Cardiac septum (tissue), 1 donor: ENCODE data around the gene CPHXL2. TPM values are rescaled to one million over a fixed set of nuclear protein-coding genes. Genes with fewer than 3 reads are reported as not detected.
A peak's percentile ranks its signal among the peaks of the same experiment; 100 is the strongest.

ENCODE experiments used
- DNase-seq: peaks from one replicate; pipeline ENCODE4 v3.0.0-alpha.2; 2020; ENCODE audit warnings: low spot score
- intact Hi-C: fragments of 100-400 bp; cut with DNase I; formaldehyde crosslinking; loops from one replicate; pipeline ENCODE4 v1.14.0; 2022
- long read RNA-seq: library from polyadenylated mRNA; unstranded; transcript quantifications from one replicate; pipeline ENCODE4 v2.0.0, GENCODE V29; 2021
- total RNA-seq: library from RNA; stranded (reverse); fragmentation: NEBNext Ultra II Directional; extraction: Animal tissue kit (Norgen Biotek cat#: 25700); gene quantifications from one replicate; pipeline ENCODE4 v1.2.1, GENCODE V29; 2021
- donor health status: DM: no; HTN: no; CAD: no.

Gene CPHXL2
- not detected for total RNA-seq
- long read RNA-seq = 0 reads

DNA sequence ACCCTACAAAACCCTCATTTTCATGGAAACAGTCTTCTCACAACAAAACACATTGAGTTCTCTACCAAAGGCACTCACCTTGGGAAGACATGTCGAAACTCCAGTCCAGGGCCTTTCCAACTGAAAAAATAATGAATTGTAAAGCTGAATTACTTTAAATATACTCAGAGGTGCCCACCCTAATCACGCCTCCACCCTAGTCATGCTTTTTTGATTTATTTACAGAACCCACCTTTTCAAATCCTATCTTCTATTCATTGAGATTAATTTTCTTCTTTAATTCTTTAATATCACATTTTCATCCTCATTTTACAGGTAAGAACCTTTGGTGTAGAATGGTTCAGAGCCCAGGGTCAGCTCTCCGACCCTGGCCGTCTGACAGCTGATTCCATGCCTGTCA is at the start of gene CPHXL2:
CPHXL2 (minus strand) TSS at position 101 of the 400 bp plus-strand sequence; CDS start at position 91, 10 bp downstream.
- intact Hi-C loops = no loop called here
- DNase-seq = no peak

DNA sequence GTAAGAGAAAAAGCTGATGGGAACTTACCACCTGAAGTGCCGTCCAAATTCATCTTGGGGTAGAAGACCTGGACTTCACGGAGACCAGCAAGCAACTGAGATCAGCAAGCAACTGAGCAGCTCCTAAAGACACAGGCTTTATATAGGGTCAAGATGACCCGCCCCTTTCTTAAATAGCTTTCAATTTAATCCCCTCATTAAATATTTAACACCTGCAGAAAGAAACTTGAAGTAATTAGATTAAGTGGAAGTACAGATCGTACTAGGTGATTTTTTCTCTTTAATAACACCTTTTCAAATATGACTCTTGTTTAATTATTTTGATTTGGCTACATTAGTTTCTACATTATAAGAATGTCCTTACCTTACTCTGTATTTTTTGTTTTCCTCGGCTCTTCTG is 49.6 kb upstream of the CPHXL2 start, which contains the start of gene CPHXL:
CPHXL (minus strand) TSS at position 101 of the 400 bp plus-strand sequence; CDS start at position 53, 48 bp downstream.
- intact Hi-C loops = no loop called here
- no peak for DNase-seq

DNA sequence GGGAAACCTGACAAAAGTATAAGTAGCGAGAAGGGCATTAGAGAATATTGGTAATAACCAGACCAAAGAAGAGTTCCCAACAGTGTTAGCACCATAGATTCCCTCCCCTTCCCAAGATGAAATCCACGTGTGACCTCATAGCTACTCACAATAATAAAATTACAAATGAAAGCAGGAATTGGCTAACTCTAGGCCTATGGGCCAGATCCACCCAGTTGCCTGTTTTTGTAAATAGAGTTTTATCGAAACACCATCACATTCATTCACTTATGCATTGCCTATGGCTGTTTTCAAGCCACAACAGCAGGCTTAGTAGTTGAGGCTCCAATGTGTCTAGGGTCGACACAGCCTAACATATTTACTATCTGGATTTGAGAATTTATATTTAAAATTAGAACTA is 41.6 kb upstream of the CPHXL2 start:
- no peak for DNase-seq
- intact Hi-C loops = loop anchor here (10.0 kb wide), 1 partner anchor 64 kb away; no protein-coding TSS in a partner anchor

DNA sequence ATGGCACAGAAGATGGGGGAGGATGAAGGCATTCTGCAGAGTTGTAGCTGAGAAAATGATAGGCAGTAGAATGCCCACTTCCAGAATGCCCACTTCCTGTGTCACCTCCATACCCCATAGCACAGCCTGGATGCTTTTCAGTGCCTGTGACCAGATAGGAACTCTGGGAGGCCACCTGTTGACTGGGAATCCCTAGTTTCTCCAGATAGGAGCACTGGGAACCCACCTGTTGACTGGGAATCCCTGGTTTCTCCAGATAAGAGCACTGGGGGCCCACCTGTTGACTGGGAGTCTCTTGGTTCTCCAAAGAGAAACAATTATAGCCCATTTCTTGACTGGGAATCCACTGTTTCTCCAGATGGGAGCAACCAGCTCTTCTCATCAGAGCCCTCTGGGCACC is 37.9 kb upstream of the CPHXL2 start:
- intact Hi-C loops = loop anchor here (10.0 kb wide), 1 partner anchor 60 kb away; no protein-coding TSS in a partner anchor
- DNase-seq = no peak

DNA sequence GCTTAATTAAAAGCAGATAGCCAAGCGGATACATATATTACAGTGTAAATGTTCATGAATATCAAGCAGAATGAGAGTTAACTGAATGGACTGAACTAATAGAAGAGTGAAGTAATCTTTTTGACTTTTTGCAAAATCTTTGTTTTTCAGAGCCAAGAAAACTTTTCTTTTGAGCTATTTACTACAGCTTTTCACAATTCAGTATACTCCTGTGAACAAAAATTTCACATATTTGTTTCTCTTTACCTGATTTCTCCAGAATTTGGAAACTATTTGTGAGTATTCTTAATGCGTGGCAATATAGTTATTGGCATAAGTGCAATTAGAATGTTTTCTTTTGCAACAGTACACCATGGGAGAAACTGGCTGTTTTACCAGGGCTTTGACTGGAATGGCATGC is 33.5 kb upstream of the CPHXL2 start:
- intact Hi-C loops = loop anchor here (10.0 kb wide), 1 partner anchor 56 kb away; no protein-coding TSS in a partner anchor
- no peak for DNase-seq

DNA sequence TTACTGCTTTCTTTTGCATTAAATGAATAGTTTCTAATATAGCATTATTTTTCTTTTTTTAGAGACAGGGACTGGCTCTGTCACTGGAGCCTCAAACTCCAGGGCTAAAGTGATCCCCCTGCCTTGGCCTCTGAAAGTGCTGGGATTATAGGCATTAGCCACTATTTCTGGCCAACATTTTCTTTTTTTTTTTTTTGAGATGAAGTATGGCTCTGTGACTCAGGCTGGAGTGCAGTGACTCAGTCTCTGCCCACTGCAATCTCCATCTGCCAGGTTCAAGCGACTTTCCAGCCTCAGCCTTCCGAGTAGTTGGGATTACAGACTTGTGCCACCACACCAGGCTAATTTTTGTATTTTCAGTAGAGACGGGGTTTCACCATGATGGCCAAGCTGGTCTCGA is 26.5 kb upstream of the CPHXL2 start:
- no peak for DNase-seq

DNA sequence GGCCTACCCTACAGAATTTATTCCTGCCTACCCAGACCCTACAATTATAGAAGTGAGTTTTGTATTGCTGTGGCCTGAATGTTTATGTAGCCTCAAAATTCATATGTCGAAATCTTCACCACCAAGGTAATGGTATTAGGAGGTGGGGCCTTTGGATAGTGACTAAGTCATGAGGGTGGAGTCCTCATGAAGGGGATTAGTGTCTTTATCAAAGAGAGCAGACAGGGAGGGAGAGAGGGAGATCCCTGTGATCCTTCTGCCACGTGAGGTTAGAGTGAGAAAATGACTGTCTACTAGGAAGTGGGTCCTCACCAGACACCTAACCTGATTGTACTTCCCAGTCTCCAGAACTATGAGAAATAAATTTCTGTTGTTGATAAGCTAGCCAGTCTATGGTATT is 25.4 kb upstream of the CPHXL2 start:
- DNase-seq = no peak
- intact Hi-C loops = no loop called here

More for the DNA sequence above, 26.5 kb upstream of the CPHXL2 start:
- intact Hi-C loops = no loop called here

DNA sequence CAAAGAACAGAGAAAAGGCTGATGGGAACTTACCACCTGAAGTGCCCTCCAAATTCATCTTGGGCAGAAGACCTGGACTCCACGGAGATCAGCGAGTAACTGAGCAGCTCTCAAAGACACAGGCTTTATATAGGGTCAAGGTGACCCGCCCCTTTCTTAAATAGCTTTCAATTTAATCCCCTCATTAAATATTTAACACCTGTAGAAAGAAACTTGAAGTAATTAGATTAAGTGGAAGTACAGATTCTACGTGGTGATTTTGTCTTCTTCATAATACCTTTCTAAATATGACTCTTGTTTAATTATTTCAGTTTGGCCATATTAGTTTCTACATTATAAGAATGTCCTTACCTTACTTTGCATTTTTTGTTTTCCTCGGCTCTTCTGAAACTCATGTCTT is 24.6 kb upstream of the CPHXL2 start, which contains the start of gene DUXB:
DUXB (minus strand) TSS at position 101 of the 400 bp plus-strand sequence; CDS start at position 58, 43 bp downstream.
- intact Hi-C loops = no loop called here
- no peak for DNase-seq

DNA sequence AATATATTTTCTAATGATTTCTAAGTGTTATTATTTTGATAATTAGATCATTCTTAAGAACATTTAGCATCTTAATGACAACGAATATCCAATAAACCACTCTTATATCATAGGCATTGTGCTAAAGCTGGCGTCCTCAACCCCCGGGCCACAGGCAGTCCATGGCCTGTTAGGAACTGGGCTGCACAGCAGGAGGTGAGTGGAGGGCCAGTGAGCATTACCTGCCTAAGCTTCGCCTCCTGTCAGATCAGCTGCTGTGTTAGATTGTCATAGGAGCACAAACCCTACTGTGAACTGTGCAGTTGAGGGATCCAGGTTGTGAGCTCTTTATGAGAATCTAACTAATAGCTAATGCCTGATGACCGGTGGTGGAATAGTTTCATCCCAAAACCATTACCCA is 20.8 kb upstream of the CPHXL2 start:
- no peak for DNase-seq
- intact Hi-C loops = no loop called here

DNA sequence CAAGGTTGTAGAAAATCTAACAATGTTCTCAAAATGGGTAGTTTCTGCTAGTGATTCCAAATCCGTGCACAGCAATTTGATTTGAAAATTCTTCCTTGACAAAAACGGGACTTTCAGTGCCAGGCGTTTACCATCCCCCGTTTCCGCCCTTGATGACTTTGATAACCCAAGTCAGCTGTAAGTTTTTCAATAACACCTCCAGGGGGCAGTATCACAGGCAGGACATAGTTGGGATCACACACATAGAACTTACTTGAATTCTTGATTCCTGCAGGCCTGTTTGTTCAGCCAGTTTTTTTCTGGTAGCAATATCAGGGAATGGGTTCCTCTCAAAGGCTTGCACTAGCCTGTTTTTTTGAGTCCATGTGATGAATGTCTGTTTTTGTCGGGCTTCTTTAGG is 18.9 kb upstream of the CPHXL2 start:
- intact Hi-C loops = no loop called here
- DNase-seq = no peak

DNA sequence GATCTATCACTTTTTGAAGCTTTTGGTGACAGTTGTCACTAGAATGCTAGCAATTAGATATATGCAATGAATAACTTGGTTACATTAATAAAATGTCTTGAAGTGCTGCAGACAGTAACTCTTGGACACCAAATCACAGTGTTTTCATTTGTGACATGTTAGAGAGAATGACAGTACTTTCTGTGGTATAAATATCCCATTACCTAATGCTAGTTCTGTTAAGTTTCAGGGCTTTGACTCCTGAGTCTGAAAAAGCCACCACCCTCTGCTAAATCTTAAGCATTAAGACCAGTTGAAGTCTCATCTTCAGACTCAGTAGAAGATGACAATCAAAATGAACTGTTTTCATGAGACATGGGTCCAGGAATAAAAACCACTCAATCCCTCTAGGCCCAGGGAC is 10.6 kb upstream of the CPHXL2 start:
- intact Hi-C loops = no loop called here
- DNase-seq = no peak

DNA sequence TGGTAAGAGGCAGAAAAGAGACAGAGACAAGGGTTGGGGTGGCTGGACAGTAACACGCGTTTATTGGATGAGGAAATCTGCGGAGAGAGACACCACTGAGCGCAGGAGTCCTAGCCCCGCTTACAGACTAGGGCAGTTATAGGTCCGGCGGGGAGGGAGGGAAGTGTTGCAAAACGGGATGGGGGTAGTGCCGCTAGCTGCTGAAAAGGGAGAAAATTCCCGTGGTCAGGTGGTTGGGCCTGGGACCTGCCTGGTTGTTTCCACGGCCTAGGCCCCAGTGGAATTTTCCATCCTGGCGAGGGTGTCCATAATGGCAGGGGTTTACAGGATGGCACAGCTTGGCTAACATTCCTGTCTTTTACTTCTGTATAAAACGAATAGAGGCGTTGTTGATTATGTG is 5.5 kb upstream of the CPHXL2 start:
- intact Hi-C loops = no loop called here
- DNase-seq = no peak

DNA sequence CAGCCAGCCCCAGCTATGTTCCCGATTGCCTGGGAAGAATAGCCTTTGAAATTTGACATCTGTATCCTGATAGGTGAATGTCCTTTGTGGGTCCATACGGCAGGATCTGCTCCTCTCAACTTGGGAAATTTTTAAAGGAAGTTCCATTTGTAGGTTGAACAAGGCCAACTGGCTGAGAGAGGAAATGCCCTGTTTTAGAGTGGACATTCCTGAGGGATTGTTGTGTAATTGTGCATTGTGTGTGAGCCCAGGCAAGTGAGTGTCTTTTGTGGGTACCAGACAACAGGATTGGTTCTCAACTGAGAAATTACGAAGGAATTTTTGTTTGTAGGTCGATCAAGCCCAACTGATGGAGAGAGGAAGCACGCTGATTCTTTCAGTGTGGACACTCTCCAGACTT is 2.6 kb upstream of the CPHXL2 start:
- no peak for DNase-seq
- intact Hi-C loops = no loop called here

DNA sequence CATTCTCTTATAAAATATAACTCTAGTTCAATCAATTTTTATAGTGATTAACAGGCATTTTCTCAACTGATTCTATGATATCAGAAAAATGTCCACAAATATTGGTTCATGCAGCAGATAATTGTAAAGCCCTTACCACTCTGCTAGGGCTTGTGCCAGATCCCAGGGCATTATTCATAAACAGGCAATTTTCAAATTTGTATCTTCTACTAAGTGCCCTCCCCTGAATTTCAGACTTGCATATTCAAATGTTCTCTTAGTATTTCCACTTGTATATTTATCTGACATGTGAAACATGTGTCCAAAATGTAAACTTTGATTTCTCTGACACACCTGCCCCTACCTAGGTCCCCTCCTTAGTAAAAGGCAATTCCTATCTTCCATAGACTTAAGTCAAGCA is 9.3 kb downstream of the CPHXL2 start:
- intact Hi-C loops = no loop called here
- no peak for DNase-seq

DNA sequence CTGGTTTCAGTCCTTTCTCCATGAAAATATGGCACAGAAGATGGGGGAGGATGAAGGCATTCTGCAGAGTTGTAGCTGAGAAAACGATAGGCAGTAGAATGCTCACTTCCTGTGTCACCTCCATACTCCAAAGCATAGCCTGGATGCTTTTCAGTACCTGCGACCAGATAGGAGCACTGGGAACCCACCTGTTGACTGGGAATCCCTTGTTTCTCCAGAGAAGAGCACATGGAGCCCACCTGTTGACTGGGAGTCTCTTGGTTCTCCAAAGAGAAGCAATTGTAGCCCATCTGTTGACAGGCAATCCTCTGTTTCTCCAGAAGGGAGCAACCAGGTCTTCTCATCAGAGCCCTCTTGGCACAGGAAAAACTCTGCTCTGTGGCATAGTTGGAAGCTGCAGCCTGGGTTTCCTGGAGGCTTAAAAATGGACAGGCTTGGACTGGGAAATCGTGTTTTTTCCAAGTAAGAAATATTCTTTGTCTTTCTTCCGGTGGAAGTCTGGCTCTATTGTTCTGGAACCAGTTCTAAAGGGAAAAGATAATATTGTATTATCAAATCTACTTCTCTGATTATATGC is 16.0 kb downstream of the CPHXL2 start:
- DNase-seq = no peak
- intact Hi-C loops = no loop called here

DNA sequence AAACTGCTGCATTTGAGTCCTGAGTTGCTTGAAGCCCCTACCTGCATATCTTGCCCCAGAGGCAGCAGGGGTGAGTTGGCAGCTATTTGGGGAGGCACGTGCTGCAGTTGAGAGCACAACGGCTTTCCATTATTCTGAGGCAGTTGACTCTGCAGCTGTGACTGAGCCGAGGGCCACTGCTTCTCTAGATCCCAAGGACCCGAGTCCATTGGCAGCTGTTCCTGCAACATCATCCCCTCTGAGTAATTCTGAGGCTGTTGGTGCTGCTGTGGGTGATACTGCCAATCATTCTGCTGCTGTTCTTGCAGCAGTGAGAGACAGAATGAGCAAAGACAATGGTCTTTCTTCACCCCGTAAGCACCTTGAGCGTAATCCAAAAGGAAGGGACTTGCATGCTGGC is 16.5 kb downstream of the CPHXL2 start:
- no peak for DNase-seq
- intact Hi-C loops = no loop called here

DNA sequence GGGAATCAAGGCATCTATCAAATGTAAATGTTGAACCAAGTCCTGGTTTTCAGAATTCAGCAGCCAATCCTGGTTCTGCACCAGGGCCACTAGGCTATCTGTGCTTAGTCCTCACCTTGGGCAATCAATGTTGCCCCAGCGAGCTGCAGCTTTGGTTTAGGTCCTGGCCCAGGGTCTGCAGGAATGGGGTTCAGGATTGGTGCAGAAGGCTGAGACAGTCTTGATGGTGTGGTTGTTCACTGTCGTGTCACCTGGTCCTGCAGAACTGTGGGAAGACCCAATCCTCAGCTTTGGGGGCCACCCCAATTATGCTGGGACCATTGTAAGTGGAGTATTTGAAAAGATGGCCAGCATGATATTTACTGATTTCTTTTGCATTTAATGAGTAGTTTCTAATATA is 18.6 kb downstream of the CPHXL2 start:
- intact Hi-C loops = loop anchor here (10.0 kb wide), 1 partner anchor 57 kb away; no protein-coding TSS in a partner anchor
- no peak for DNase-seq

DNA sequence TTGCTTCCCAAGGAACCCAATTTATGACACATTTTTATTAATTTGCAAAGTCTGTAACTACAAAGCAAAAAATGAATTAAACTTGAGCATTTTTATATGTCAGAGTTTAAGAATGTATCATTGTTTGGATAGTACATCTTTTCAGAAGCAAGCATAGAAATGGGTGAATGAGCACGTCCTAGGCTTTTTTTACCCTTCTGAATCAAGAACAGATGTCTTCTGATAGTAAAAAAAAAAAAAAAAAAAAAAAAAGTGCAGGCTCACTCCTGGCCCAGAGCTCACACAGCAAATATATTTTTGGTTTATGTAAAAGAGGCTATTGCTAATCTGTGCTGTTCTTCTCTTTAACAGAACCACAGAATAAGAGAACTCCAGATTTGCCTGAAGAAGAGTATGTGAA is 22.9 kb downstream of the CPHXL2 start:
- no peak for DNase-seq
- intact Hi-C loops = loop anchor here (5.0 to 10.0 kb wide), 2 partner anchors 61 to 412 kb away; no protein-coding TSS in a partner anchor

DNA sequence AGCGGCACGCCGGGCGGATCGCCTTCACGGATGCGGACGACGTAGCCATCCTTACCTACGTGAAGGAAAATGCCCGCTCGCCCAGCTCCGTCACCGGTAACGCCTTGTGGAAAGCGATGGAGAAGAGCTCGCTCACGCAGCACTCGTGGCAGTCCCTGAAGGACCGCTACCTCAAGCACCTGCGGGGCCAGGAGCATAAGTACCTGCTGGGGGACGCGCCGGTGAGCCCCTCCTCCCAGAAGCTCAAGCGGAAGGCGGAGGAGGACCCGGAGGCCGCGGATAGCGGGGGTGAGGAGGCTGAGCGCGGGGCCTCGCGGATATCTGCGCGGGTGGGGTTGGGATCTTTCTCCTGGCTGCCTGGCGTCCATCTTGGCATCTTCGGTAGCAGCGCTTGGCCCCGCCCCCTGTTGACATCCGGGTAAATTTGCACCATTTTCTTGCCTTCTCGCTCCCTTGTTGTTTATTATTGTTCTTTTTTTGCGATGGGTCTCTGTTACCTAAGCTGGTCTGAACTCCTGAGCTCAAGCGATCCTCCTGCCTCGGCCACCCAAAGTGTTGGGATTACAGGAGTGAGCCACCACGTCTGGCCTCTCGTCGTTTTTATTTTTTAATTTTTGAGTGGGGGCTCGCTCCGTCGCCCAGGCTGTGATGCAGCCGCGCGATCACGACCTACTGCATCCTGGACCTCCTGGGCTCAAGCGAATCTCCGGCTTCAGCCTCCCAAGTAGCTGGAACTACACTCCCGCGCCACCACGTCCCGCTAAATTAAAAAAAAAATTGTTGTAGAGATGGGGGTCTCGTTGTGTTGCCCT is 28.3 kb downstream of the CPHXL2 start:
- peak; percentile 91 for DNase-seq
- intact Hi-C loops = loop anchor here (5.0 kb wide), 2 partner anchors 91 to 114 kb away; partner anchors contain the start of gene TMEM231

DNA sequence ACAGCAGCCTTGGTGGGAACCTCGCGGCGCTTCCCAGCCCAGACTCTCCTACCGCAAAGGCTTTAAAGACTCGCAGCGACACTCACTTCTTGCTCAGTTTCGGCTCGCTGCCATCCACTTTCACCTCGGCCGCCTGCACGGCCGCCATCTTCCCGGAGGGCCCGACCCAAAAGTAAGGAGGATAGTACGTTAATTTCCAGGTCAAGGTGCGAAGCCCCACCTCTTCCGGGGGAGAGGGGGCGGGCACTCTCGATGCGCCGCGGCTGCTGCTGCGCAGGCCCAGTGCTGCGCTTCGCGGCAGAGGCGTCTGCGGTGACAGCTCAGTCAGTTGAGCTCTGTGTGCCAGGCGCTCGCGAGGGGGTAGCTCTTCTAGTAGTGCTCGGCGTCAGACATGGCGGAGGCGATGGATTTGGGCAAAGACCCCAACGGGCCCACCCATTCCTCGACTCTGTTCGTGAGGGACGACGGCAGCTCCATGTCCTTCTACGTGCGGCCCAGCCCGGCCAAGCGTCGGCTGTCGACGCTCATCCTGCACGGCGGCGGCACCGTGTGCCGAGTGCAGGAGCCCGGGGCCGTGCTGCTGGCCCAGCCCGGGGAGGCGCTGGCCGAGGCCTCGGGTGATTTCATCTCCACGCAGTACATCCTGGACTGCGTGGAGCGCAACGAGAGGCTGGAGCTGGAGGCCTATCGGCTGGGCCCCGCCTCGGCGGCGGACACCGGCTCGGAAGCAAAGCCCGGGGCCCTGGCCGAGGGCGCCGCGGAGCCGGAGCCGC is 29.1 kb downstream of the CPHXL2 start, which contains the start of the genes KARS1 and TERF2IP:
KARS1 (minus strand) TSS at position 174 of the 773 bp plus-strand sequence; CDS start at position 148, 26 bp downstream.
TERF2IP (plus strand) TSS at position 282 of the 773 bp plus-strand sequence; CDS start at position 392, 110 bp downstream.
- intact Hi-C loops = loop anchor here (2.0 to 5.0 kb wide), 3 partner anchors 25 to 115 kb away; partner anchors contain the start of genes ADAT1 and TMEM231

More for the DNA sequence above, 29.1 kb downstream of the CPHXL2 start, which contains the start of the genes KARS1 and TERF2IP:
- DNase-seq = peak; percentile 98
